T-helper 2 cell treated with Interferon-gamma antibody and Interleukin-4, amounts not matched to agents 100 ng/mL and 5 ng/mL, for 36 hours (primary cell): ENCODE data around the gene ADGRV1. TPM values are rescaled to one million over a fixed set of nuclear protein-coding genes. Genes with fewer than 3 reads are reported as not detected.
"Not testable (repeated sequence)": the region's sequence is repeated elsewhere in the genome, so short reads cannot be mapped to it uniquely, and the experiment has no call there.

ENCODE experiments used
- intact Hi-C: fragments of 100-400 bp; cut with micrococcal nuclease; formaldehyde crosslinking; loops from one replicate; pipeline ENCODE4 v1.15.1; 2023
- total RNA-seq: library from RNA; stranded (reverse); gene quantifications from 2 replicates; pipeline ENCODE4 v1.2.3, GENCODE V29; 2022

ADGRV1 gene
- total RNA-seq, 1 donor from 2014 or later = 0.02 TPM

DNA sequence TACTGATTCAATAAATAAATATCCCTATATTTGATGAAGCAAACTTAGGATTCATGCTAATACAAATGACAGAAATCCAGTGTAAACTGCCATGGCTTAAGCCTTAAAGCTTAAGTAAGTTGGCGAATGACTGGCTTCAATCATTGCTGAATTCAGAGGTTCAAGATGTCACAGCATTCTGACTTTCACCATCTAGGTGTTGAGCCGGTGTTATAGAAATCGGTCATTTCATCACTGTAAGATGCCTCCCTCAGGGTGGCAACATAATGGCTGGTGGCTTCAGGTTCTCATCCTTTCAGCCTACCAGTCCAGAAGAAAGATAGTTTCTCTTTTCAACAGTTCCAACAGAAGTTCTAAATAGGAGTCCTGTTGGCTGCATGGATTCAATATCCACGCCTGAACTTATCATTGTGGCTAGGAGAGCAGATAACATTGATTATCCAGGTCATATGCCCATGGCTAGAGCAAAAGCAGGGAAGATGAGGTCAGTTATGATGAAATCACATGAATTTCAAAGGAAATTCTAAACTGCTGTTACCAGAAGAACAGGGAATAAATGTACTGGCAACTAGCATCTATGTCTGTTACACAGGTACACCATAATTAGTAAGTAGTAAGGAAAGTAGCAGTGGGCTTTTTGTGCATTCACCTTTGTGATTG lies 460.2 kb downstream of the ADGRV1 start:
- intact Hi-C loops = no loop called here

- intact Hi-C loops = no loop called here
Observed at GRCh38 chr5:91020065-91020800, 461.6 kb downstream of the ADGRV1 start.

GRCh38 chr5:91022518-91022917 lies 463.9 kb downstream of the ADGRV1 start:
- intact Hi-C loops = no loop called here

GRCh38 chr5:91024206-91024605 lies 465.6 kb downstream of the ADGRV1 start:
- intact Hi-C loops = no loop called here

DNA sequence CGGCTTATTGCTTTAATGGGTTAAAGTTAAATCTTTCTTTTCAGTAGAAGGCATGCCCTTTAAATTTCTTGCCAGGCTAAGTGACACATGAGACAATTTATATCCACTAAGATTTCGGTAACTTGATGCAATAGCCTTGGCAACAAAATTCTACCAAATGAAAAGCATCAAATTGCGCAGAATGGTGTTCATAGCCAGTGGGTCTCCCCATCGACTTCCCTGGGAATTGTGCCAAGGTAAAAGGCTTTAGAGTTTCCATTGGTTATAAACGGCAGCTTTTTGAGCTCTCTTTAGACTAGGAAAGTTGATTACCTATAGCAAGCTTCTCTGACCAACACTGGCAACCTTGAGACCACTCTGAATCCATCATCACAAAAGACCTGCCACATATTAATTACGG lies 466.1 kb downstream of the ADGRV1 start:
- intact Hi-C loops = no loop called here

GRCh38 chr5:91025449-91025848 lies 466.9 kb downstream of the ADGRV1 start:
- intact Hi-C loops = no loop called here

DNA sequence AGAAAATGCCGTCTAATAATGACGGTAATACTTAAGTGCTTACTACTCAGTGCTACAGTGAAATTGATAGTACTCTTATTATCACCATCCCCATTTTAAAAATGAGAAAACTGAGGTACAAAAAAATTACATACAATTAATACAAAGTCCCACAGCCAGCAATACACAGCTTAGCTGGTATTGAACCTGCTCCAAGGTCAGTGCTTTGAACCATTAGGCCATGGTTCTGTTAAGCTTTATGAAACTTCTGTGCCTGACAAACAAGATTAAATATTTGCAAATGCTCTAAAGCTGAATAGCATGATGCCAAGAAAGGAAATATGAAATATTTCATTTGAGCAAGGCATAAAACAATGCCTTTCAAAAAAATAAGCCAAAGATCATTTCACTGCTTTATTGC lies 467.4 kb downstream of the ADGRV1 start:
- intact Hi-C loops = no loop called here

DNA sequence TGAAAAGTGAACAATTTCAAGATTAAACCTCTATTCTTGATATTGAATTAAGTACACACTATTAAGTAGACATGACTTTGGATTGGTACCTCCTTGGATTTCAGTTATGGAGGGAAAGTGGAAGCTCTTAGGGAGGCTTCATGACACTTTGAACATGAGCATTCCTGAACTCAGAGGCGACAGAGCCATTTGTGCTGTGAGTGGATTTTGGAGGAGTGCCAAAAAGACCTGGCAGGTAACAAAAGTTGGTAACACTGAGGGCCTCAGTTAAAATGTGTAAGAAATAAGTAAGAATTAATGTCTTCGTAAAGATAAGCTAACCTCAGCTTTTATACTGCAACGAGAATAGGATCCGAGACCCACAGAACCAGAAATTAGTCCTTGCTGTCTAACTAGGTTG lies 467.9 kb downstream of the ADGRV1 start:
- intact Hi-C loops = no loop called here

DNA sequence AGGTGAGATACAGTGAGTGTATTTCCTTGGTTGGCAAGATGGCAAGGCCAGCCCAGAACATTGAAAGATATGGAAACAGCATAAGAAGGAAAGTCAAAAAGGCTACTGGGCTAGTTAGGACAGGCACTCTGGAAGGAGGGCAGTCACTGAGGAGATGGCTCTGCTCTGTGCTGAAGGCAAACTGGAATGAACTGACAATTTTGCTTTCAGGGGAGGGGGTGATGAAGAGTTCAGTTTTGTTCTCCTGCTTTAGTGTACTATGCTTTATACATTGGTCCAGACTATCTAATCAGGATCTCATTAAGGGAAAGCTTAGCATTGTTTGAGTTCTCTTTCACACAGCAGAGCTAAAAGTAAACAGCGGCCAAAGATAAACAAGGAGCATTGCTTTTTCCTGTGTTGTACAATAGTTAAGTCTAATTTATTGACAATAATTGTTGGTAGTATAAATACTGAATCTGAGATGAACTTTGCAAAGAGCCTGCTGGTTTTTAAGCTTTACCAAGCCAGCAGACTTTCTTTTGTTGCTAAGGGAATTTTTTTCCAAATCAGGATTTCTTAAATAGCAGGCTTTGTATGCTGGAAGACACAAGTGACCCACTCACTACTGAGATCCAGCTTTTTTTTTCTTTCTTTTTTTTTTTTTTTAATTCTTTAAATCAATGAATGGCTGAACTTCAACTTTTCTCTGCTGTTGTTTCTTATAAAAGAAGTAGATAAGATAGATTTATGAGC lies 469.0 kb downstream of the ADGRV1 start:
- intact Hi-C loops = no loop called here

DNA sequence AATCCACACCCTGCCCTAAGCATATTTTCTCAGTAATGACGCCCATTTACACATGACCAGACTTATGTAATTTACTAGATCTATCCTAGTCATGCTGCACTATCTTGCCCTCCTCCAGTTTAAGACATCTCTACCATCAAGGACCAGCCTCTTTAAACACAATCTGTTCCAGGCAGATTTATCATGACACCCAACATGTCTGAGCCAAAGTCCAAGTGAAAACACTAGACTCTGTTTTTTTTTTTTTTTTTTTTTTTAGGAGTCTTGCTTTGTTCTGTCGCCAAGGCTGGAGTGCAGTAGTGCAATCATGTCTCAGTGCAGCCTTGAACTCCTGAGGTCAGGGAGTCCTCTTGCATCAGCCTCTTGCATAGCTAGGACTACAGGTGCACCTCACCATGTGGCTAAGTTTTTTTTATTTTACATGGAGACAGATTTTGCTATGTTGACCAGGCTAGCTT lies 469.9 kb downstream of the ADGRV1 start:
- intact Hi-C loops = no loop called here

GRCh38 chr5:91030521-91031401 lies 472.2 kb downstream of the ADGRV1 start:
- intact Hi-C loops = no loop called here

DNA sequence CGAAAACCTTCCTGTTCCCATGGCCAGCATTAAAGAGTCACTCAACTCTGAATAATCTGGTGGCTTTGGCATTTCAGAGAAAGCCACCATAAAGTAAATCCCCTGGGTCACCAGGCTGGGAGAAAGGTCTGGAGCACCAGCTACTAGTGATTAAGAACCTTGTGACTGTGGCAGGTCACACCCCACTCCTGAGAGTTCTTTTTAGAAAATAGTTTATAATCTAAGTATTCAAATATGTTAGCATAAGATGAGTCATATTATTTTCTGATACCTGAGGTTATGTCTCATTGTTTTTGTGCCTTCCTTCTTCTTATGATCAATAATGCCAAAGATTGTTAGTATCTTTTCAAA lies 472.8 kb downstream of the ADGRV1 start:
- intact Hi-C loops = no loop called here

DNA sequence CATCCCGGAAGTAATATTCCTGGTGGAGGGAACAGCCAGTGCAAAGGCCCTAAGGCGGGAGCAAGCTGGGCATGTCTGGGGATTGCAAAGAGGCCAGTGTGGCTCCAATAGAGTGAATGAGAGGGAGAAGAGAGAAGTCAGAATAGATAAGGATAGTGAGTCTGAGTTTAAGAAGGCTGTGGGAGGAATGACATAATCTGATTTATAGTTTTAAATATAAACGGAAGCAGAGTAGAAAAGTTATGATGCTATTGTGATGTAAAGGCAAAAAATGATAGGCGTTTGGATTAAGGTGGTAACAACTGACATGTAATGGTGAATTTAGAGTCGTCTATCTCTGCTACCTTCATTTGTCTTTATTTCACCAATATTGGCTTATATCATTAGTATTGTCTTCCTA lies 473.5 kb downstream of the ADGRV1 start:
- intact Hi-C loops = no loop called here

DNA sequence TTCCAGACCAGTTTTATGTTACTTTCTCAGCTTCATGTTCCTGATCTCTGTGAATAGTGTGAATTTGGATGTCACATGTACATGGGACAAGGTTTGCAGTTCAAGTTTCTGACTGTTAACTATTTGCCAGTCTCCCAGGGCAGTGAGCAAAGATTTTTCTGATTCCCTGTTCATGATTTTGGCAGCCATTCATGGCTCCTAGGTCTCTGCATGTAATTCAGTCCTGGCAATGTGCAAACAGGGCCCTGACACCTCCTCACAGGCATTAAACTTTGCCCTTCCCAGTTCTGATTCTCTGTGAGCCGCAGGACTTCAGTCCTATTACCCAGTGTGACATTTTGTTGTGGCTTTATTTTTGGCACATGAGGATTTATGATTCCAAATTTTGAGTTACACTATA lies 474.8 kb downstream of the ADGRV1 start:
- intact Hi-C loops = no loop called here

DNA sequence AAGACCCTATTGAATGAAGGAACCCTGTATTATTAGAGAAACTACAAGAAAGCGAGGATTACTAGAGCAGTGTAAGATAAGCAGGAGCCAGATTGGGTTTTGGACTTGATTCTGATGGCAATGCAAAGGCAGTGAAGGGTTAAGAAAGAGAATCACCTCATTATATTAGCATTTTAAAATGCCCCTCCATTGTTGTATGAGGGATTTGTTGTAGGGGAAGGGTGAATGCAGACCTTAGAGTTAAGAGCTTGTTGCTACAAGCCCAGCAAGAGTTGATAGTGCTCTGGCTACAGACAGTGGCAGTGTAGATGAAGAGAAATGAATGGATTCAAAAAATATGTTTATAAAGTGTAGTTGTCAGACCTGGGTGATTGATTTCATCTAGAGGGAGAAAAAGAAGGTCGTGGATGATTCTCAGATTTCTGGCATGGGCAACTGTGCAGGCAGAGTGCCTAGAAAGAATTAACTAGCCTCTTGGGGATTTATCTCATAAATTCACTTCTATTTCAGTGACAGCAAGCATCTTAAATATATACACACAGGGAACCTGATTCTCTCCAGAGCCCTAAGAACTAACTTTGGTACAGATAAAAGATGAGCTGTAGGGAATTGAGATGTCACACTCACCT lies 479.7 kb downstream of the ADGRV1 start:
- intact Hi-C loops = no loop called here

GRCh38 chr5:91041132-91041531 lies 482.5 kb downstream of the ADGRV1 start:
- intact Hi-C loops = not testable (repeated sequence)

GRCh38 chr5:91042247-91042935 lies 483.8 kb downstream of the ADGRV1 start:
- intact Hi-C loops = no loop called here

DNA sequence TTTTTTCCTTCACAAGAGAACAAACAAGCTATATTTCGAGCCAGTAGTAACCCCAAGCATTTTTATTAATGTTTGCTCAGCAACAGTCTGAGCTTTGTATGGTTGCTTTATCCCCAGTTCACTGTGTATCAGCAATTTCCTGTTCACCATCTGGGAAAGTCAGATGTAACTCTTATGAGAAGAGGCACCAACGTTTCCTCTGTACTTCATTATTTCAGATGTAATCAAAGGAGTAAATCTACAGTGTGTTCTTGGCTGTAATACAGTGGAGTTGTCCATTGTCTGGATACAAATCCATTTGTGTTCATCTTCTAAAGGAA lies 484.3 kb downstream of the ADGRV1 start:
- intact Hi-C loops = no loop called here

DNA sequence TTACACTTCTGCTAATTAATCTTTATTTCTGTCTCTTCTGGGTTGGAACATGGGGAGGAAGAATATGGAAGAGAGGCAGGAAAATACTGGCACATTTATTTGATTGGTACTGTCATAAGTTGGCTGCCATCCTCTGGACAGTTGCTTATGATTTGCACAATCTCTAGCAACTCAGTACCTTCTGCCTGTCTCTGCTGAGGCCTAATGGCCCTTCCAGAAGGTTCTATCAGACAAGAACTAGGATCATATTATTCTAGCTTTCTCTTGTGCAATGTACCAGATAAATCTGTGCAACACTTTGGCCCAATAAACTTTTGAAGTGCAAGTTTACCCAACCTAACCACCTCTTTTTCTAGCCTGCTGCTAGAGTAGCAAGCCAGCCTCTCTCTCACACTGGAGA lies 489.5 kb downstream of the ADGRV1 start:
- intact Hi-C loops = no loop called here

DNA sequence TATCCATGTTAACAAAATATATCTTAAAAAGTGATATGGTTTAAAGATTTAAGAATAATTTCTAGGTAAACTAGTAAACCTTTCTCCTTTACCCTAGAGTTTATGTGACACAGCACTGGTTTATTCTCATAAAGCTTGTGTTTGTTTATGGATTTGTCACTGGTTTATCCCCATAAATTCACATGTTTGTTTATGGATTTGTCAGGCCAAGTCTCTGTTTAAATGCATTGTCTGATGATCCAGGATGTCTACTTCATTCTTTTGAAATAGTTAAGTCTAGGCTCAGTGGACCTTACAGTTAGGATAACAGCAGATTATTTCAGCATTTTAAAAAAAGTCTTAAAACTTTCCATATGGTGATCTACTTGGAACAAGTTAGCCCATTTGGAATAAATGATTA lies 490.5 kb downstream of the ADGRV1 start:
- intact Hi-C loops = no loop called here

DNA sequence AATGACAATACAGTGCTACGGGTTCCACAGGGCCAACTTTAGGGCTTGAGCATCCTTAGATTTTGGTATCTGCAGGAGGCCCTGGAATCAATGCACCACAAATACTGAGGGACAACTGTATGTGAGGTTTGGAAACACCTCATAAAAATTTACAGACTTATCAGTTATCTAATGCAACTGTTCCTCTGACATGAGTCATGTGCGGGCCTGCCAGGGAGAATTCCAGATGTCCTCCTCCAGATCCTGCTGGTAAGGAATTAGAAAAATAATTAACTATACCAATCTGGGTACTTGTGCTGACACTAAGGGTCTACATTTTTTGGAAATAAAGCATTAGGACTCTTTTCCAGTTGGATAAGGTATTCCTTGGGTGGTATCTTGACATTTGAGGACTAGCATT lies 491.2 kb downstream of the ADGRV1 start:
- intact Hi-C loops = no loop called here
